Aorta (tissue), 5 donors: Measurements from ENCODE around the gene ULK3. TPM values are rescaled to one million over a fixed set of nuclear protein-coding genes. Genes with fewer than 3 reads are reported as not detected.

Source experiments
- ATAC-seq: fragments of 200-7000 bp; cut with Tn5 transposase; one replicate; pipeline ENCODE4 v1.9.1; 2022; ENCODE audit warnings: moderate library complexity; ENCODE audit not compliant: low FRiP score
- DNase-seq, 2 donors: peaks; one replicate each; pipeline ENCODE4 v3.0.0-alpha.2; 2020
- H3K27ac ChIP-seq, 2 donors: one replicate each; pipeline ENCODE4 v1.5.1; 2013; ENCODE audit warnings: low read length in 2 of 2, mild to moderate bottlenecking in 2 of 2, moderate library complexity in 2 of 2, control low read depth in 1 of 2, inconsistent platforms in 1 of 2, low read depth in 1 of 2
- H3K27me3 ChIP-seq, 2 donors: one replicate each; pipeline ENCODE4 v1.6.1; 2013; ENCODE audit warnings: control low read depth in 1 of 2, low read length in 1 of 2, mild to moderate bottlenecking in 1 of 2, moderate library complexity in 1 of 2; ENCODE audit not compliant: insufficient read depth in 2 of 2, control insufficient read depth in 1 of 2
- H3K36me3 ChIP-seq, 2 donors: one replicate each; pipeline ENCODE4 v1.6.1; 2013; ENCODE audit warnings: control low read depth in 1 of 2, low read length in 1 of 2, mild to moderate bottlenecking in 1 of 2; ENCODE audit not compliant: insufficient read depth in 2 of 2, control insufficient read depth in 1 of 2
- H3K4me1 ChIP-seq, 2 donors: one replicate each; pipeline ENCODE4 v1.6.1; 2013; ENCODE audit warnings: low read length in 2 of 2, control low read depth in 1 of 2, mild to moderate bottlenecking in 1 of 2, moderate library complexity in 1 of 2; ENCODE audit not compliant: insufficient read depth in 2 of 2, control insufficient read depth in 1 of 2
- H3K4me3 ChIP-seq, 2 donors: one replicate each; pipeline ENCODE4 v1.5.1; 2013; ENCODE audit warnings: low read length in 2 of 2, control low read depth in 1 of 2, mild to moderate bottlenecking in 1 of 2
- H3K9me3 ChIP-seq: one replicate; pipeline ENCODE4 v1.6.1; 2013; ENCODE audit warnings: mild to moderate bottlenecking, low read length; ENCODE audit not compliant: control insufficient read depth
- WGBS, 2 donors: extraction: QIAGEN DNeasy Blood & Tissue Kit; methylation state at CpG; one replicate each; pipeline ENCODE4 v1.1.7; 2013; 5-methylcytosine and 5-hydroxymethylcytosine counted together
- intact Hi-C, 2 donors: fragments of 100-400 bp; cut with DNase I; formaldehyde crosslinking; loops; one replicate each; pipeline versions ENCODE4 v1.14.2 to v1.15.0; 2022
- polyA plus RNA-seq, 2 donors: library from polyadenylated mRNA; stranded (reverse); fragments of 200-250 nt; gene quantifications; one replicate each; pipeline ENCODE4 v1.2.3, GENCODE V29; 2013
- total RNA-seq, 2 donors: library from RNA; stranded (reverse); fragmentation: NEBNext Ultra II Directional; extraction: Animal tissue kit (Norgen Biotek cat#: 25700); gene quantifications; one replicate each; pipeline ENCODE4 v1.2.1, GENCODE V29; 2021
- donor health status: healthy with polysubstance abuse.
- donor health status: Bipolar disorder and iron deficiency.
- donor health status: DM: no; HTN: no; CAD: no.
- donor health status: DM: no; HTN: no; CAD: no.
- donor health status: DM: yes; HTN: yes; CAD: no.

ULK3 gene
- total and polyA plus RNA-seq, 4 donors = 17.7 to 43.6 (median 25.5) TPM

DNA sequence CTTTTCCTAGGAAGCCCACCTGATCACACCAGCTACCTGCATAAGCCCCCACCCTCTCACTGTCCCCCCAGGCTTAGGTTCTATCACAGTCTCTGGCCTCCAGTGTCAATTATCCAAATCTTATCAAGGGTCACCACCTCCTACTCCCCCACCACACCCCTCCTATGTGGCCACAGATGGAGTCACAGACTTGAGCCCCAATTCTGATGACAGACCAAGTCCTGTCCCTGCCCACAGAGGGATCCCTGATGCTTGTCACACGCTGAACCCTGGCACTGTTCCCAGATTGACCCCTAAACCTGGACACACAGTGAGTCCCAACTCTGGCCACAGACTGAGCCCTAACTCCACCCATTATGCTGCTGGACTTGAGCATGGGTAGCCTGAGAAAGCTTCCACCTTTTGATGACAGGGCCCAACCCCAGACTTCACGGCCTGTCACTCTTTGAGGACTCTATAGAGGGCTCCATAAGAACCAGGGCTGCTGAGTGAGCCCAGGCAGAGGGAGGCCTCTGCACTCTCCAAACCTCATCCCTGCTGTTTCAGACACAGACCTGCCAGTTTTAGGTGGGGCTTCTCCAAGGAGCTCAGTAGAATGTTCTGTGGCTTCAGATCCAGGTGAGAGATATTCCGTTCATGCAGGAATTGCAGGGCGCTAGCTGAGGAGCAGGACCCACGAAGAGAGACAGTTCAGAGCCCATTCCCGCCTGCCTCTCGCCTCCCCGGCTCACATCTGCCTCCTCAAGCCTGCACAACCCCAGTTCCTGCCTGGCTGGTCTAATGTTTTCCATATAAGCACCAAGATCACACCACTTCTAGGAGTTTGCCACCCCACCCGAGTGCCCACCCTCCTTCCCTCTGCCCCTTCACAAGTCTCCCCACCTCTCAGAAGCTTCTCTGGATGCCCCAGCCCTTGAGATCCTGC is 1.8 kb downstream of the ULK3 start:
- Histone ChIP-seq H3K4me1 (no peaks in the 10 kb centered on the region), H3K27ac (no peak overlapping the region), H3K27me3 (no peaks in the 10 kb centered on the region), H3K9me3 (no peaks in the 10 kb centered on the region), H3K36me3 (peaks cover 0 to 2% of the 10 kb centered on the region in 2 donors), H3K4me3 (no peak overlapping the region)
- no peak for ATAC-seq
- intact Hi-C loops = loop anchor here (5.0 to 10.0 kb wide), 3 partner anchors 54 to 96 kb away; partner anchors contain the start of genes COX5A (in 1 of the 2) and MPI (in 1 of the 2)
- 92% methylated on average over 9 of the region's 9 CpGs for WGBS, 2 donors
- no peak for DNase-seq

DNA sequence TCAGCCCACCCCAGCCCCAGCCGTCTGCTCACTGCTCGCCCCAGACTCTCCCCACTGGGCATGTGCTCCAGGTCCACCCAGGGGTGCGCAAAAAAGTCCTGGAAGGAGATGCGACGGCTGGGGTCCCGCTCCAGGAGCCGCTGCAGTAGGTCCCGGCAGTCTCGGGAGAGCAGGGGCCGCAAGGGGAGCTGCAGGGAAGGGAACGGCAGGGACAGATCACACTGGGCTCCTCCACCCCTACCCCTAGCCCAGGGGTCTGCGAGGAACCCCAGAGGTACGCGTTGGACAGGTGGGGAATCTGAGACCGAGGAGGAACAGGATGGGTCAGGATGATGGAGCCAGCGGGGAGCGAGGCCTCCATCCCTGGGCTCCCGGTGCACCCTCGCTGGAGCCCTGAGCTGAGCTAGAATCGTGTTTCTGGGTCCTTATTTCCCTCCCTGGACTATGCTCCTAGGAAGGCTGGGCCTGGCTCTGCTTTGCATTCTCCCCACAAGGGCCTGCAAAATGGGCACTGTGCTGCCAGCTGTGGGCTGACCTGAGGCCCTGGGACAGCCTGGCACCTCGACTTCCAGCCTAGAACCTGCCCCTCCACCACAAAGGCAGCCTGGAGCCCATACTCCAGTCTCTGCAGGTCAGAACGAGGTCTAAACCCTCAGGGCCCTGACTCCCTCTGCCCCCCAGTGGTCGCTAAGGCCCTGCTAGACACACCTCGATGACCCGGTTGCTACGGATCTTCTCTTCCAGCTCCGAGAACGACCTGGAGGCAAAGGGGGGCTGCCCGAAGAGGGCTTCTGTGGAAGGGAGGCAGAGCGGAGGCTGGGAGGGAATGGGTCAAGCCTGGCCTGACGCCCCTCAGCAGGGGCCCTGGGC is 3.2 kb downstream of the ULK3 start:
- DNase-seq (no peak), ATAC-seq (no peak)
- 86 to 87% methylated on average over 31 of the region's 31 CpGs for WGBS, 2 donors
- Histone ChIP-seq H3K36me3 (no peaks in the 10 kb centered on the region), H3K9me3 (no peaks in the 10 kb centered on the region), H3K4me1 (no peaks in the 10 kb centered on the region), H3K4me3 (no peak overlapping the region), H3K27ac (no peak overlapping the region), H3K27me3 (no peaks in the 10 kb centered on the region)
- intact Hi-C loops = loop anchor here (5.0 to 10.0 kb wide), 4 partner anchors 52 to 98 kb away; partner anchors contain the start of genes COX5A (in 1 of the 2) and MPI (in 1 of the 2)

DNA sequence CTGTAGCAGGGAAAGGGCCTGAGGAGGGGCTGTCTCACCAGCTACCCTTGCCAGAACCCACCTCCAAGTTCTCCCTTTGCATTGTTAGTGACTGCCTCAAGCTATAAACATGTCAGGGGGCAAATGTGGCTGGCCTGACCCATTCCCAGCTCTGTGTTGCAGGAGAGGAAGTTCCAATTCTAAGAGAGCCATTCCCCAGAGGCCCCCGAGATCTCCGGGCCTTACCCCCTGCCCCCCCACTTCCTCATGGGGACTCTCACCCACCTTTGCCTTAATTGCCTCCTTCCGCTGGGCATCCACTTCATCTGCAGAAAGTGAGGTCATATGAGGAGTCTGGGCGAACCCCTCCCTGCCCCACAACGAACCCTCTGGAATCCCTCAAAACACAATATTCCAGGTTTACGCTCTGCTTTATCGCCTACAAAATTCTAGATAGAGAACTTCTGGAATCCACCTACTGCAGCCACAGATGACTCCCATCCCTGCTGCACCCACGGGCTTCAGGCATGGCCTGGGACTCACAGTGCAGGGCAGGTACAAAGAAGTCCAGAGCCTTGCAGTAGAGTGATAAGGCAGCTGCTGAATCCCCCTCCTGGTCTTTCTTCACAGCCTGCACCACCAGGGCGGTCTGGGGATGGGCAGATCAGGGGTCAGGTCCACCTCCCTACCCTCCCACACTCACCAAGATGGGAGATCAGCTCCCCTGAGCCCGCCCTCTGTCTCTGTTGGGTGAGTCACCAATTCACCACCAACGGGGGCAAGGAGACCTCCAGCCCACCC is 4.0 kb downstream of the ULK3 start:
- H3K27ac ChIP-seq = no peak overlapping the region
- 86 to 89% methylated on average over 11 of the region's 11 CpGs for WGBS, 2 donors
- H3K27me3 ChIP-seq = no peaks in the 10 kb centered on the region
- H3K9me3 ChIP-seq = no peaks in the 10 kb centered on the region
- H3K4me3 ChIP-seq = no peak overlapping the region
- H3K4me1 ChIP-seq = no peaks in the 10 kb centered on the region
- H3K36me3 ChIP-seq = no peaks in the 10 kb centered on the region
- intact Hi-C loops = loop anchor here in 1 of 2 donors (5.0 kb wide), 1 partner anchor 62 kb away; no protein-coding TSS in a partner anchor
- ATAC-seq = no peak
- no peak for DNase-seq

DNA sequence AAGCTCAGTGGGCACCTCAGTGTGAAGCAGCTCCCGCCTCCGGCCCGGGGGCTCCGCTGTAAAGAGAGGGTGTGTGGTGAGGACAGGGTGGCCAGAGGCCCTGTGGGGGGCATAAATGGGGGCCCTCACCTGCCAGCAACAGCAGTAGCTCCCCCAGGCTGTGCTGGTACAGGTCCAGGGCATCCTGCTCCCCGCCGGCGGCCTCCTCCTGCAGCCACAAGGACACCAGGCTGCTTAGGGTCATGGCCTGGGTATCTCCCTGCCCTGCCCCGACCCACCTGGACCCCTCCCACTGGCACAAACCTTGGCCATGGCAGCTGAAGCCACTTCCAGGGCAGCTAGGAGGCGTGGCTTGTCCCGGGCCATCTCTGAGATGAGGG is 4.8 kb downstream of the ULK3 start:
- WGBS, 2 donors = 90% methylated on average over 10 of the region's 10 CpGs
- H3K27me3 ChIP-seq = no peaks in the 10 kb centered on the region
- H3K4me1 ChIP-seq = no peaks in the 10 kb centered on the region
- intact Hi-C loops = loop anchor here in 1 of 2 donors (5.0 kb wide), 1 partner anchor 61 kb away; no protein-coding TSS in a partner anchor
- no peak overlapping the region for H3K4me3 ChIP-seq
- DNase-seq = no peak
- ATAC-seq = no peak
- no peaks in the 10 kb centered on the region for H3K36me3 ChIP-seq
- no peak overlapping the region for H3K27ac ChIP-seq
- H3K9me3 ChIP-seq = no peaks in the 10 kb centered on the region

DNA sequence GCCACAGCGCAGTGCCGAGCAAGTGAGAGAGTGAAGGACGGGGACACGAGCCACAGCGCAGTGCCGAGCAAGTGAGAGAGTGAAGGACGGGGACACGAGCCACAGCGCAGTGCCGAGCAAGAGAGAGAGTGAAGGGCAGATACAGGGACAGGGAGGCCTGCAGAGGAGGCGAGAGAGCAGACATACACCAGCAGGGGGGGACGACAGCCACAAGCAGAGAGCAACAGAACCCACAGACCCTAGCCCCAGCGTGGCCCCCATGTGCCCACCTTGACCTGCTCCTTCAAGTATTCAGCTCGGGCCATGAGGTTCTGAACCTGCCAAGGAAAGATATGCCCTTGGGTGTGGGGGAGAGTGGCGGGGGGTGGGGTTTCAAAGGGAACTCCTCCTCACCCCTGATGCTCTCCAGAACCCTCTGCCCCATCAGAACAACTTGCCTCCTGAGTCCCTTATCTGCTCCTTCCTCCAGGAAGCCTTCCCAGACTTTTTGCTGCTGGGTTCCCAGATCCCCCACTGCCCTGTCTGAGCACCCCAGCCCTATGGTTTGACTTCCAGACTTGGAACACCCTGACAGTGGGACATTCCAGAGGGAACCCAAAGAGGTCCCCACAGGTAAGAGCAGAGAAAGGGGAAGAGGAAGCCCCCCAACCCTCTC is 5.3 kb downstream of the ULK3 start:
- Histone ChIP-seq H3K4me3 (no peak overlapping the region), H3K36me3 (no peaks in the 10 kb centered on the region), H3K27me3 (no peaks in the 10 kb centered on the region), H3K4me1 (no peaks in the 10 kb centered on the region), H3K27ac (no peak overlapping the region), H3K9me3 (no peaks in the 10 kb centered on the region)
- intact Hi-C loops = loop anchor here in 1 of 2 donors (5.0 kb wide), 1 partner anchor 60 kb away; no protein-coding TSS in a partner anchor
- no peak for DNase-seq
- no peak for ATAC-seq
- WGBS, 2 donors = 70 to 83% methylated on average over 15 of the region's 15 CpGs

DNA sequence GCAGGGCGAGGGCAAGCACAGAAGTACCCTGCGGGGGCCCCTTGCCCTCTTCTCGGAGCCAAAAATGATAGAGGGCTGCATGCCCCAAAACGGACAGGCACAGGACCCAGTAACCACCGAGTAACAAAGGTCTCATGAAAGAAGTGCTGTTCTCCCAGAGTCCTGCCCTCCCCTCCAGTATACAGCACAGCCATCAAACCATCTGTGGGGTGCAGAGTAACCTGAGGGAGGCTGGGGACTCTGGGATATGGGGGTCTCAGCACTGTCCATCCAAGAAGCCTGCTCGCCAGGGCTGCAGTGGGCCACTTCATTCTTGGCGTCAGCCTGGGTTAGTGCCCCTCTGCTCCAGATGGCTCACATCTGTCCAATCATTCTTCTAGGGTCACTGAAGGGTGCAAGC is 6.1 kb downstream of the ULK3 start:
- no peaks in the 10 kb centered on the region for H3K36me3 ChIP-seq
- DNase-seq = no peak
- intact Hi-C loops = loop anchor here in 1 of 2 donors (5.0 kb wide), 1 partner anchor 60 kb away; no protein-coding TSS in a partner anchor

DNA sequence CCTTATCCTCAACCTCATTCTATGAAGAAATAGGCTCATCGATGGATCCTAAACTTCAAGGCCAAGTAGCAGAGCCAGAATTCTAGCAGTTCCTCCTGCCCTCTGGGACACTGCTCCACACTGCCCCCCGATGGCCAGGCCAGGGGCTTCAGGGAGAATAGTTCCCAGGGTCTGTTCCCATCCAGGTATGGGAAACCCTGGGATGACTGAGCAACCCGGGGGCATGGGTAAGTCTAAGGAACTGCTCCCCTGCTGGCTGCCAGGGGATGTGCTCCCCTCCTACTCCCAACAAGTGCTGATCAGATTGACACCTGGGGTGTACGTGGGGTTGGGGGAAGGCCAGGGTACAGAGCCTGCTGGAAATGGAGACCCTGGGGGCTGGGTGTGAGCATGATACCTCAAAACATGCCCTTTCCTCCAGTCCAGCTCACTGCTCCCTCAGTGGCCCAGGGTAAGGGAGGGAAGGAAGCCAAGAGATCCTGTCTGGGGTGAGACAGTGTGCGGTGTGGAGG is 7.6 kb downstream of the ULK3 start:
- 44 to 46% methylated on average over 5 of the region's 5 CpGs for WGBS, 2 donors
- ATAC-seq (no peak), DNase-seq (peak; percentile 67 to 84)
- Histone ChIP-seq H3K9me3 (no peaks in the 10 kb centered on the region), H3K27ac (no peak overlapping the region), H3K36me3 (no peaks in the 10 kb centered on the region), H3K4me3 (no peak overlapping the region), H3K27me3 (no peaks in the 10 kb centered on the region), H3K4me1 (no peaks in the 10 kb centered on the region)
- intact Hi-C loops = loop anchor here in 1 of 2 donors (5.0 kb wide), 1 partner anchor 58 kb away; no protein-coding TSS in a partner anchor

More for the DNA sequence above, 6.1 kb downstream of the ULK3 start:
- H3K27ac ChIP-seq = no peak overlapping the region
- no peaks in the 10 kb centered on the region for H3K4me1 ChIP-seq
- ATAC-seq = no peak
- no peaks in the 10 kb centered on the region for H3K27me3 ChIP-seq
- 80 to 86% methylated on average over 7 of the region's 7 CpGs for WGBS, 2 donors
- no peaks in the 10 kb centered on the region for H3K9me3 ChIP-seq
- no peak overlapping the region for H3K4me3 ChIP-seq
